ENCODE measurements around the gene COLGALT1. TPM values are rescaled to one million over a fixed set of nuclear protein-coding genes. Genes with fewer than 3 reads are reported as not detected.

Gene COLGALT1
- total RNA-seq, 1 donor = 103 TPM

DNA sequence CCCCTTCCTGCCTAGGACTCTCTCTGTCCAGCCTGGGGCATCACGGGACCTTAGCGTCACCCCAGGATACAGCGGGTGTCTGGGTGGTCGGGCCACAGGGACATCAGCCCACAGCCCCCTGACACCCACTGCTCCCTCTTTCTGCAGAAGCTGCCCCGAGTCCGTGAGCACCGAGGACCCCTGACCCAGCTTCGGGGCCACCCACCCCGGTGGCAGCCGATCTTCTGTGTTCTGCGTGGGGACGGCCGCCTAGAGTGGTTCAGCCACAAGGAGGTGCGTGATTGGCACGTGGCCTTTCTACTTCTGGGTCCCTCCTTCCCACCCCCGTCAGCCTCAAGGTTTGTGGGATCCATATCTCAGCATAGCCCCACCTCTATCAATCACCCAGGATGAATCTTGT is 23.3 kb upstream of the COLGALT1 start:
- no peak overlapping the region for H3K4me3 ChIP-seq (ENCODE audit: low read depth, low read length)
- TF ChIP-seq, protein P1, sequence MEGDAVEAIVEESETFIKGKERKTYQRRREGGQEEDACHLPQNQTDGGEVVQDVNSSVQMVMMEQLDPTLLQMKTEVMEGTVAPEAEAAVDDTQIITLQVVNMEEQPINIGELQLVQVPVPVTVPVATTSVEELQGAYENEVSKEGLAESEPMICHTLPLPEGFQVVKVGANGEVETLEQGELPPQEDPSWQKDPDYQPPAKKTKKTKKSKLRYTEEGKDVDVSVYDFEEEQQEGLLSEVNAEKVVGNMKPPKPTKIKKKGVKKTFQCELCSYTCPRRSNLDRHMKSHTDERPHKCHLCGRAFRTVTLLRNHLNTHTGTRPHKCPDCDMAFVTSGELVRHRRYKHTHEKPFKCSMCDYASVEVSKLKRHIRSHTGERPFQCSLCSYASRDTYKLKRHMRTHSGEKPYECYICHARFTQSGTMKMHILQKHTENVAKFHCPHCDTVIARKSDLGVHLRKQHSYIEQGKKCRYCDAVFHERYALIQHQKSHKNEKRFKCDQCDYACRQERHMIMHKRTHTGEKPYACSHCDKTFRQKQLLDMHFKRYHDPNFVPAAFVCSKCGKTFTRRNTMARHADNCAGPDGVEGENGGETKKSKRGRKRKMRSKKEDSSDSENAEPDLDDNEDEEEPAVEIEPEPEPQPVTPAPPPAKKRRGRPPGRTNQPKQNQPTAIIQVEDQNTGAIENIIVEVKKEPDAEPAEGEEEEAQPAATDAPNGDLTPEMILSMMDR (IDR thresholded peaks at IDR 0.05; ENCODE audit: insufficient read depth, low read depth, low read length) = no peak
- no peak for DNase-seq (ENCODE audit: low read depth)

DNA sequence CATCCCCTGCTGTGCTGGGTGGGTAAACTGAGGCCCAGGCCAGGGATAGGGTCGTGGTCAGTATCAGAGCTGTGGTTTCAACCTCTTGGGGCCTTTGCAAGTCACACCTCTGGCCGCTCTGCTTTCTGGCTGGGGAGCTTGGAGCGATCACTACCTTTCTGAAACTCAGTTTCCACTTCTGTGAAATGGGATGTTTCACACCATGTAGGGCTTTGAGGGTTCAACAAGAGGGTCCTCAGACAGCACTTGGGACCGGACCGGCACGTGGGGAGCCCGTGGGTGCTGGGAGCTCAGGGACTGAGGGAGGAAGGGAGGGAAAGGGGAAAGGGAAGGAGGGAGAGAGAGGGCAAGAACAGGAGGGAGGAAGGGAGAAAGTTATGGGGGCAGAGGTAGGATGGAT is 22.9 kb upstream of the COLGALT1 start:
- DNase-seq (ENCODE audit: low read depth) = no peak
- no peak overlapping the region for H3K4me3 ChIP-seq (ENCODE audit: low read depth, low read length)
- TF ChIP-seq, protein P1 (IDR thresholded peaks at IDR 0.05; ENCODE audit: insufficient read depth, low read depth, low read length) = no peak

DNA sequence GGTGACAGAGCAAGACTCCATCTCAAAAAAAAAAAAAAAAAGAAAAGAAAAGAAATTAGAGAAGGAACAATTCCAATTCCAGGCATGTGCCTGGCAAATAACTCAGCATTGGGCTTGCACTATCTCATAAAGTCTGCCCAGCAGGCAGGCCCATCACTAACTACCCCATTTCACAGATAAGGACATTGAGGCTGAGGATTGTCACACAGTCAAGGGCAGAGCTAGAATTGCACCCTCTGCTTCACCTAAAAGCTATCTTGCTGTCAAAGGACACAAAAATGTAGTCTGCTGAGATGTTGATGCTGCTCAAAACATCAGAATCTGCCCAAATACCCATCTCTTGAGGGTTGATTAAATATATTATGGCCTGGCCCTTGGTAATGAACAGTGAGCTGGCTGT is 20.7 kb upstream of the COLGALT1 start:
- TF ChIP-seq, protein P1 (IDR thresholded peaks at IDR 0.05; ENCODE audit: insufficient read depth, low read depth, low read length) = no peak
- no peak overlapping the region for H3K4me3 ChIP-seq (ENCODE audit: low read depth, low read length)
- DNase-seq (ENCODE audit: low read depth) = no peak

DNA sequence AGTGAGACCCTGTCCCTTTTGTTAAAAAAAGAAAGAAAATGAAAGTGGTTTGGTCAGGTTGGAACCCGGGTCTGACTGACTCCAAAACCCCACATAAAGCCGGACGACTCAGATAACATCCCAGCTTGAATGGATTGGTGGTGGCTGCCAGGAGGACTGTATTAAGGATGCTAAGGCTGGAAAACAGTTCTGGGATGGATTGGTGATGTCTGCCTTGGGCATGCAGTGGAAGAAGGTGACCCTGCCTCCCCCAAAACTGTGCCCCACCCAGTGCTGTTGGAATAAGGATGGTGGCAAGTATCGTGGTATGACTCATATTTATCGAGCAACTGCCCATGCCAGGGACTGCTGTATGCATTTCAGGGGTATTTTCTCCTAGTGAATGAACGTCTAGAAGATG is 18.5 kb upstream of the COLGALT1 start:
- TF ChIP-seq, protein P1 (IDR thresholded peaks at IDR 0.05; ENCODE audit: insufficient read depth, low read depth, low read length) = no peak
- DNase-seq (ENCODE audit: low read depth) = no peak
- H3K4me3 ChIP-seq (ENCODE audit: low read depth, low read length) = no peak overlapping the region

DNA sequence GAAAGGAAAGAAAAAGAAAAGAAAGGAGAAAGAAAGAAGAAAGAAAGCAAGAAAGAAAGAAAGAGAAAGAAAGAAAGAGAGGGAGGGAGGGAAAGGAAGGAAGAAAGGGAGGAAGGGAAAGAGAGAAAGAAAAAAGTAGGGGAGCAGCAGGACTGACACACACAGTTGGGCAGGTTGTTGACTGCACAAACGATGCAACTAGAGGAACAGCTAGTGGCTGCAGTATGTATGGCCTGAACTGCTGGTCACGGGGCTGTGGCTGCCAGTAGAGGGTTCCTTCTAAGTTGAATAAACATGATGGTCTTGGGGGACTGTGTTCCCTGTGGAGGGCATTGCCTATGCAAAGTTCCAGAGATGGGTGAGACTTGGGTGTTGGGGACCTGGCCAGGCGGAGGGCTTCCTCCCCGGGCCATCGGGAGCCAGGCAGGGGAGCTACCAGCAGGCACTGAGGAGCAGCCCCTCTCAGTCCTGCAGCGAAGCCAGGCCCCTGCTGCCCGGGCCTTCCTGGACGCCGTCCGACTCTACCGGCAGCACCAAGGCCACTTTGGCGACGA is 16.7 kb upstream of the COLGALT1 start:
- no peak for DNase-seq (ENCODE audit: low read depth)
- peak overlapping the region; percentile 62 for H3K4me3 ChIP-seq (ENCODE audit: low read depth, low read length)
- TF ChIP-seq, protein P1 (IDR thresholded peaks at IDR 0.05; ENCODE audit: insufficient read depth, low read depth, low read length) = no peak

DNA sequence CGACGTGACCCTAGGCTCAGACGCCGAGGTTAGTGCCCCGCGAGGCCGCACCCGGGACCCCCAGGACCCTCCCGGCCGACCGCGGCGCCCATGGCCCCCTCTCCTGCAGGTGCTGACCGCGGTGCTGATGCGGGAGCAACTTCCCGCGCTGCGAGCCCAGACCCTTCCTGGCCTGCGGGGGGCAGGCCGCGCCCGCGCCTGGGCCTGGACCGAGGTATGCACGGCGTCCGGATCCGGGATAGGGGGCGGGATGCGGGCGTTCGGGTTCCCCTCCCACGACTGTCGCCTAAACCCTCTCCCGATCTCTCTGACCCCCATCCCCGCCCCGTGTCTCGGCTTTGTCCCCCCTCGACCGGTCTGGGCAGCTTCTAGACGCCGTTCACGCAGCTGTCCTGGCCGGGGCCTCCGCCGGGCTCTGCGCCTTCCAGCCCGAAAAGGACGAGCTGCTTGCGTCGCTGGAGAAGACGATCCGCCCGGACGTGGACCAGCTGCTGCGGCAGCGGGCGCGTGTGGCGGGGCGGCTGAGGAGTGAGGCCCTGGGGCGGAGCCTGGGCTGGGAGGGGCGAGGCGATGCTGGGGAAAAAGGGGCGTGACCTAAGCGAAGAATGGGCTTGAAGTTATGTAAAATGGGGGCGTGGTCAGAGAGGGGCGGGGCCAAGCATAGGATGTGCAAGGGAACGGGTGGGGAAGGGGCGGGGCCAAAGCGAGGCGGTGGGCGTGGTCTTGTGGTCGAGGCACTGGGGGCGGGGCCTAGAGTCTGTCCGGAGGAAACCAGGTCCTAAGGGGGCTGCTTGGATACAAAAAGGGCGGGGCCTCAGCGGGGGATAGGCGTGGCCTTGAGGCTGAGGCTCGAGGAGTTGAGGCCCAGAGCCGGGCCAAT is 16.0 kb upstream of the COLGALT1 start:
- peak; percentile 97 for DNase-seq (ENCODE audit: low read depth)
- TF ChIP-seq, protein P1 (IDR thresholded peaks at IDR 0.05; ENCODE audit: insufficient read depth, low read depth, low read length) = peak; percentile 54
- peak overlapping the region; percentile 62 for H3K4me3 ChIP-seq (ENCODE audit: low read depth, low read length)
